ENCODE measurements around the gene GPR142. TPM values are rescaled to one million over a fixed set of nuclear protein-coding genes. Genes with fewer than 3 reads are reported as not detected.
A peak's percentile ranks its signal among the peaks of the same experiment; 100 is the strongest.

The GPR142 gene
- total and polyA plus RNA-seq, 4 donors = 0.05 to 0.08 TPM; not detected in 2

DNA sequence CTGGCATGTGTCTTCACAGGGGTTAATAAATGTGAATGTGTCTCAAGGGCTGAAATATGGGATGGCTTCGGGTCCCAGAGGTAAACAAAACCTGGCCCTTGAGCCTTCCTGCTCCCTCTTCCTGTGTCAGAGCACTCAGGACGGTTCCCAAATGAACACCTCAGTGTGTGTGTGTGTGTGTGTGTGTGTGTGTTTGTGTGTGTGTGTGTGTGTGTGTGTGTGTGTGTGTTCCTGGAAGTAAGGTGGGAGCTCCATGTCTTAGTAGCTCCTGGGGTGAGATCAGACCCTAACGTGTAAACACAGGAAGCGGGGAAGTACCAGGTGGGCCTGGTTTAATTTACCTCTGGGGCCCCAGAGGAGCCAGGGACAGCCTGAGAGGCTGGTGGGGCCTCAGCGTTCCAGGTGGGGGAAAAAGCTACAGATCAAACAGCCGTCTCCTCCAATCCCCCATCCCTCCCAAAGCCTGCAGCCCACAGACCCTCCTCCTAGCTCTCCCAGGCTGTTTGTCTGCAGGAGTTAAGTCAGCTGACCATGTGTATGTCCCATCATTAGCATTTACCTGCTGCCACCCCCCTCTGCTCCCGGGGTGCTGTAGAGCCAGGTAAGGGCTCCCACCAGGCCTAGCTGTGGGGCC lies 35.2 kb upstream of the GPR142 start:
- TF ChIP-seq HNF4G (IDR thresholded peaks at IDR 0.05) = no peak
- TF ChIP-seq, protein P1, sequence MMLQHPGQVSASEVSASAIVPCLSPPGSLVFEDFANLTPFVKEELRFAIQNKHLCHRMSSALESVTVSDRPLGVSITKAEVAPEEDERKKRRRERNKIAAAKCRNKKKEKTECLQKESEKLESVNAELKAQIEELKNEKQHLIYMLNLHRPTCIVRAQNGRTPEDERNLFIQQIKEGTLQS (IDR thresholded peaks at IDR 0.05) = no peak
- TF ChIP-seq RXRA (IDR thresholded peaks at IDR 0.05) = no peak
- TF ChIP-seq HNF4A (conservative IDR thresholded peaks at IDR 0.05) = no peak
- no peak for TF ChIP-seq TAF1 (conservative IDR thresholded peaks at IDR 0.05)
- TF ChIP-seq, protein P2, sequence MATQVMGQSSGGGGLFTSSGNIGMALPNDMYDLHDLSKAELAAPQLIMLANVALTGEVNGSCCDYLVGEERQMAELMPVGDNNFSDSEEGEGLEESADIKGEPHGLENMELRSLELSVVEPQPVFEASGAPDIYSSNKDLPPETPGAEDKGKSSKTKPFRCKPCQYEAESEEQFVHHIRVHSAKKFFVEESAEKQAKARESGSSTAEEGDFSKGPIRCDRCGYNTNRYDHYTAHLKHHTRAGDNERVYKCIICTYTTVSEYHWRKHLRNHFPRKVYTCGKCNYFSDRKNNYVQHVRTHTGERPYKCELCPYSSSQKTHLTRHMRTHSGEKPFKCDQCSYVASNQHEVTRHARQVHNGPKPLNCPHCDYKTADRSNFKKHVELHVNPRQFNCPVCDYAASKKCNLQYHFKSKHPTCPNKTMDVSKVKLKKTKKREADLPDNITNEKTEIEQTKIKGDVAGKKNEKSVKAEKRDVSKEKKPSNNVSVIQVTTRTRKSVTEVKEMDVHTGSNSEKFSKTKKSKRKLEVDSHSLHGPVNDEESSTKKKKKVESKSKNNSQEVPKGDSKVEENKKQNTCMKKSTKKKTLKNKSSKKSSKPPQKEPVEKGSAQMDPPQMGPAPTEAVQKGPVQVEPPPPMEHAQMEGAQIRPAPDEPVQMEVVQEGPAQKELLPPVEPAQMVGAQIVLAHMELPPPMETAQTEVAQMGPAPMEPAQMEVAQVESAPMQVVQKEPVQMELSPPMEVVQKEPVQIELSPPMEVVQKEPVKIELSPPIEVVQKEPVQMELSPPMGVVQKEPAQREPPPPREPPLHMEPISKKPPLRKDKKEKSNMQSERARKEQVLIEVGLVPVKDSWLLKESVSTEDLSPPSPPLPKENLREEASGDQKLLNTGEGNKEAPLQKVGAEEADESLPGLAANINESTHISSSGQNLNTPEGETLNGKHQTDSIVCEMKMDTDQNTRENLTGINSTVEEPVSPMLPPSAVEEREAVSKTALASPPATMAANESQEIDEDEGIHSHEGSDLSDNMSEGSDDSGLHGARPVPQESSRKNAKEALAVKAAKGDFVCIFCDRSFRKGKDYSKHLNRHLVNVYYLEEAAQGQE (IDR thresholded peaks at IDR 0.05) = no peak
- TF ChIP-seq JUND (IDR thresholded peaks at IDR 0.05) = no peak
- TF ChIP-seq, protein P3, sequence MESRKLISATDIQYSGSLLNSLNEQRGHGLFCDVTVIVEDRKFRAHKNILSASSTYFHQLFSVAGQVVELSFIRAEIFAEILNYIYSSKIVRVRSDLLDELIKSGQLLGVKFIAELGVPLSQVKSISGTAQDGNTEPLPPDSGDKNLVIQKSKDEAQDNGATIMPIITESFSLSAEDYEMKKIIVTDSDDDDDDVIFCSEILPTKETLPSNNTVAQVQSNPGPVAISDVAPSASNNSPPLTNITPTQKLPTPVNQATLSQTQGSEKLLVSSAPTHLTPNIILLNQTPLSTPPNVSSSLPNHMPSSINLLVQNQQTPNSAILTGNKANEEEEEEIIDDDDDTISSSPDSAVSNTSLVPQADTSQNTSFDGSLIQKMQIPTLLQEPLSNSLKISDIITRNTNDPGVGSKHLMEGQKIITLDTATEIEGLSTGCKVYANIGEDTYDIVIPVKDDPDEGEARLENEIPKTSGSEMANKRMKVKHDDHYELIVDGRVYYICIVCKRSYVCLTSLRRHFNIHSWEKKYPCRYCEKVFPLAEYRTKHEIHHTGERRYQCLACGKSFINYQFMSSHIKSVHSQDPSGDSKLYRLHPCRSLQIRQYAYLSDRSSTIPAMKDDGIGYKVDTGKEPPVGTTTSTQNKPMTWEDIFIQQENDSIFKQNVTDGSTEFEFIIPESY (IDR thresholded peaks at IDR 0.05) = no peak
- TF ChIP-seq GABPA (IDR thresholded peaks at IDR 0.05 in 1 of 2, conservative IDR thresholded peaks at IDR 0.05 in 1 of 2) = no peak
- TF ChIP-seq RAD21 (IDR thresholded peaks at IDR 0.05) = no peak
- TF ChIP-seq, protein P4, sequence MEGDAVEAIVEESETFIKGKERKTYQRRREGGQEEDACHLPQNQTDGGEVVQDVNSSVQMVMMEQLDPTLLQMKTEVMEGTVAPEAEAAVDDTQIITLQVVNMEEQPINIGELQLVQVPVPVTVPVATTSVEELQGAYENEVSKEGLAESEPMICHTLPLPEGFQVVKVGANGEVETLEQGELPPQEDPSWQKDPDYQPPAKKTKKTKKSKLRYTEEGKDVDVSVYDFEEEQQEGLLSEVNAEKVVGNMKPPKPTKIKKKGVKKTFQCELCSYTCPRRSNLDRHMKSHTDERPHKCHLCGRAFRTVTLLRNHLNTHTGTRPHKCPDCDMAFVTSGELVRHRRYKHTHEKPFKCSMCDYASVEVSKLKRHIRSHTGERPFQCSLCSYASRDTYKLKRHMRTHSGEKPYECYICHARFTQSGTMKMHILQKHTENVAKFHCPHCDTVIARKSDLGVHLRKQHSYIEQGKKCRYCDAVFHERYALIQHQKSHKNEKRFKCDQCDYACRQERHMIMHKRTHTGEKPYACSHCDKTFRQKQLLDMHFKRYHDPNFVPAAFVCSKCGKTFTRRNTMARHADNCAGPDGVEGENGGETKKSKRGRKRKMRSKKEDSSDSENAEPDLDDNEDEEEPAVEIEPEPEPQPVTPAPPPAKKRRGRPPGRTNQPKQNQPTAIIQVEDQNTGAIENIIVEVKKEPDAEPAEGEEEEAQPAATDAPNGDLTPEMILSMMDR (IDR thresholded peaks at IDR 0.05; ENCODE audit: low read depth, low read length, missing input control) = no peak
- no peak for TF ChIP-seq EGR1 (IDR thresholded peaks at IDR 0.05; ENCODE audit: low read depth in 2 of 2)
- TF ChIP-seq FOXA2 (IDR thresholded peaks at IDR 0.05) = no peak
- TF ChIP-seq FOXA1 (IDR thresholded peaks at IDR 0.05) = no peak
- TF ChIP-seq YY1 (IDR thresholded peaks at IDR 0.05) = no peak
- Histone ChIP-seq H3K4me3 (ENCODE audit: low read depth in 1 of 3, low read length in 3 of 3) (no peak overlapping the region), H3K9me3 (ENCODE audit: control insufficient read depth in 4 of 4, low read length in 3 of 4) (no peaks in the 10 kb centered on the region), H3K27ac (ENCODE audit: low read depth in 1 of 2, low read length in 2 of 2) (no peak overlapping the region), H3K36me3 (ENCODE audit: control insufficient read depth in 4 of 4, insufficient read depth in 3 of 4, low read depth in 1 of 4, low read length in 3 of 4) (no peaks in the 10 kb centered on the region), H3K9ac (ENCODE audit: low read depth in 1 of 2, low read length in 2 of 2) (no peak overlapping the region), H3K27me3 (ENCODE audit: control insufficient read depth in 4 of 4, insufficient read depth in 4 of 4, low read length in 3 of 4) (no peaks in the 10 kb centered on the region), H3K4me1 (ENCODE audit: control insufficient read depth in 4 of 4, insufficient read depth in 4 of 4, low read length in 3 of 4) (no peaks in the 10 kb centered on the region)
- DNase-seq (ENCODE audit: low spot score) = no peak
- 69% methylated on average over 7 of the region's 7 CpGs for WGBS

DNA sequence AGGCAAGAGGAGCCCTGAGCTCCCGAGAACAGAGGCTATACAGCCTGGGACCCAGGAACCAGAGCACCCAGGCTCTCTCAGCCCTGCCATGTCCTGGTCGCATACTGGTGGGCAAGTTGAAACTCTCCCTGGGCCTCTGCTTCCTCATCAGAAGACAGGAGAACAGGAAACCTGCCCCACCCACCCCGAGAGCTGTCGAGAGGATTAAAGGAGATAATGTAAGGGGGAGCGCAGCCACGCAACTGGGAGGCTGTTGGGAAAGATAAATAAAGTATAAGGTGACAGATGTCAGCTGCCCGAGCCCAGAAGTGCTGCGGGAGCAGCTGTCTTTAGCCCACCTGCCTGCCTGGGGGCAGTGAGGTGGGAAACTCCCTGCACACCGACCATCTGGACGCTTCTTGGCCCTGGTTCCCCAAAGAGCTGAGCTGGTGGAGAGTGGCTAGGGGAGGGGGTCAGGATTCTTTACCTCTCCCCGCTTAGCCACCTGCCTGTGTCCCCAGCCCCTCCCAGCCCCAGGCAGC lies 34.5 kb upstream of the GPR142 start:
- Histone ChIP-seq H3K4me1 (ENCODE audit: control insufficient read depth in 4 of 4, insufficient read depth in 4 of 4, low read length in 3 of 4) (no peaks in the 10 kb centered on the region), H3K9me3 (ENCODE audit: control insufficient read depth in 4 of 4, low read length in 3 of 4) (no peaks in the 10 kb centered on the region), H3K36me3 (ENCODE audit: control insufficient read depth in 4 of 4, insufficient read depth in 3 of 4, low read depth in 1 of 4, low read length in 3 of 4) (no peaks in the 10 kb centered on the region), H3K9ac (ENCODE audit: low read depth in 1 of 2, low read length in 2 of 2) (no peak overlapping the region), H3K27ac (ENCODE audit: low read depth in 1 of 2, low read length in 2 of 2) (no peak overlapping the region), H3K27me3 (ENCODE audit: control insufficient read depth in 4 of 4, insufficient read depth in 4 of 4, low read length in 3 of 4) (no peaks in the 10 kb centered on the region), H3K4me3 (ENCODE audit: low read depth in 1 of 3, low read length in 3 of 3) (no peak overlapping the region)
- 47% methylated on average over 11 of the region's 11 CpGs for WGBS
- DNase-seq (ENCODE audit: low spot score) = peak; percentile 55
- TF ChIP-seq GABPA (IDR thresholded peaks at IDR 0.05 in 1 of 2, conservative IDR thresholded peaks at IDR 0.05 in 1 of 2) (no peak), SP1 (IDR thresholded peaks at IDR 0.05) (no peak), NR2F2 (IDR thresholded peaks at IDR 0.05) (no peak), JUND (IDR thresholded peaks at IDR 0.05) (no peak), RAD21 (IDR thresholded peaks at IDR 0.05) (no peak), FOXA2 (IDR thresholded peaks at IDR 0.05) (no peak), HNF4A (conservative IDR thresholded peaks at IDR 0.05) (no peak)
- TF ChIP-seq, protein P2 (IDR thresholded peaks at IDR 0.05) = no peak
- TF ChIP-seq, protein P3 (IDR thresholded peaks at IDR 0.05) = no peak
- TF ChIP-seq, protein P5, sequence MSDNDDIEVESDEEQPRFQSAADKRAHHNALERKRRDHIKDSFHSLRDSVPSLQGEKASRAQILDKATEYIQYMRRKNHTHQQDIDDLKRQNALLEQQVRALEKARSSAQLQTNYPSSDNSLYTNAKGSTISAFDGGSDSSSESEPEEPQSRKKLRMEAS (IDR thresholded peaks at IDR 0.05) = no peak

Measured in liver (tissue), 9 donors.